GM20431 (cell line): ENCODE data around the gene RASGRP3.

Source experiments
- in situ Hi-C: fragments of 300-500 bp; cut with MseI, MboI; formaldehyde crosslinking; loops from one replicate; pipeline ENCODE4 v1.15.0; 2020; ENCODE audit warnings: low sequenced_read_pairs; ENCODE audit not compliant: unreplicated experiment

Gene RASGRP3

DNA sequence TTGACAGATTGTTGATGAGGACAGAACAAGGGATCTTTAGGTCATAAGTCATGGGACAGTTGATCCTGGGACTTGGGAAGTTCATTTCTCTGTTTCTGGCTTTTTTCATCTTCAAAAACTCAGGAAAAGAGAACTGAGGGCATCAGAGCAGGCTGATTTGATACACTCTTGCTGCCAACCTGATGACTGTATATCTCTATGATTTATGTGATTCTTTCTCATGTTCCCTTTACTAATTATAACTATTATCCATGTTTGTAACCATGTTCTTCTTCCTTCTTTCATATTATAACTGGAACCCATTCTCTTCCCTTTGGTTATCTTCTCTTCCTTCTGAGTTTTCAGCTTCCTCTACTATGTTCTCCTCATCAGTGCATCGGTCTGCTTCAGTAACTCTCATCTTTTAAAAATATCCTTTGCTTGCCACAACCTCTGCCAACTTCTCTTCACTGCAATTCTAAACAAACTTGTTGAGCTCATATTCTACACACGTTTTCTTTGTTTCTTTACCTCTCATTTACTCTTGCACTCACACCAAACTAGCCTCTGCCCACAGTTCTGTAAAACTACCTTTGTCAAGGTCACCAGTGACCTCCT, 13.5 kb downstream of the RASGRP3 start:
- in situ Hi-C loops, result no loop called here

DNA sequence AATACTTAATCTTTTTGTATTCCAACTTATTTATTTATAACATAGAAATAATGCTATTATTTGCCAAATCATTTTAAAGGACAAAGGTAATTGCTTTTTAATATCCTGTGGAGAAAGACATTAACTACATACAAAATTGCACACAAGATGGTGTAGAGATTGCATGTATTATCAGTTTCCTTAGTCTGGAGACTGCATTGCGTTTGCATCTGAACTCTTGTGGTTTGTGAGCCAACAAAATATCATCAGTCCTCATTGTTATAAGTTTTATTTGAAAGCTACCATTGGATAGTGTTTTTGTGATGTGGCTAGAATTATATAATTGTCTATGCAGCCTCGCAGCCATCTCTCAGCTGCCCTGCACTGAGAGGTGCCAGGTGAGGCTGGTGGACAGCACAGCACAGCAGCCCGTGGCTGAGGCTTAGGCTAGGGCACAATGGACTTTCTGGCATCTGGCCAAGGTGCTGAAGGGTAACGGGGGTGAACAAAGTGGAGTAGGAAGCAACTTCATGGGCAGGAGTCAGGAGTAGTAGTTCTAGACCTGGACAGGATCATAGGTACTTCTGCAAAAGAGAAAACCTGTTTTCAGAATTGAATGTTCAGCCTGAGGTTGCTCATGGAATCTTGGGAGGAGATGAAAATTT, 15.1 kb downstream of the RASGRP3 start:
- in situ Hi-C loops, result no loop called here

DNA sequence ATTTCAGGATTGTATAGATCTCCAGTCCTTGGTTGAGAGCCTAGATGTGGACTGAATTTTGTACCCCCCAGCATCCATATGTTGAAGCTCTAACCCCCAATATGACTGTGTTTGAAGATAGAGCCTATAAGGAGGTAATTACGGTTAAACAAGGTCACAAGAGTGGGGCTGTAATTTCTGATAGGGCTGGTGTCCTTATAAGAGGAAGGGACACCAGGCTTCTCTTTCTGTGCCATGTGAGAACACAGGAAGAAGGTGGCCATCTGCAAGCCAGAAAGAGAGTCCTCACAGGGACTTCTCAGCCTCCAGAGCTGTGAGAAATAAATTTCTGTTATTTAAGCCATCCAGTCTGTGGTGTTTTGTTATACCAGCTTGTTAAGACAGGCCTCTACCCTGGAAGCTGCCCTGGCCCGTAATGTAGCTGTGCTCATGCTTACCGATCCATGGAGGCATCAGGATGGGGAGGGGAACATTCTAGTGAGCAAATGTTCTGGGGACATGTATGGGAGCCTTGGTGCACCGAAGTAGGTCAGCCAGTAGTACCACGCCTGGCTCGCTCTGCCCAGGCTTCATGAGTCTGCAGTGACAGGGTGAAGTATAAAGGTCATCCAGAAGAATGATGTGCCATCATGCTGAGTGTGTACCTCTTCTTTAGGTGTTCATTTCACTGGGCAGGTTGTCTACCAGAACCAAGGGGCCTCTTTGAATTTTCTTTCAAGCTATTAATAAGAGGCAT, 16.1 kb downstream of the RASGRP3 start:
- in situ Hi-C loops, result no loop called here

DNA sequence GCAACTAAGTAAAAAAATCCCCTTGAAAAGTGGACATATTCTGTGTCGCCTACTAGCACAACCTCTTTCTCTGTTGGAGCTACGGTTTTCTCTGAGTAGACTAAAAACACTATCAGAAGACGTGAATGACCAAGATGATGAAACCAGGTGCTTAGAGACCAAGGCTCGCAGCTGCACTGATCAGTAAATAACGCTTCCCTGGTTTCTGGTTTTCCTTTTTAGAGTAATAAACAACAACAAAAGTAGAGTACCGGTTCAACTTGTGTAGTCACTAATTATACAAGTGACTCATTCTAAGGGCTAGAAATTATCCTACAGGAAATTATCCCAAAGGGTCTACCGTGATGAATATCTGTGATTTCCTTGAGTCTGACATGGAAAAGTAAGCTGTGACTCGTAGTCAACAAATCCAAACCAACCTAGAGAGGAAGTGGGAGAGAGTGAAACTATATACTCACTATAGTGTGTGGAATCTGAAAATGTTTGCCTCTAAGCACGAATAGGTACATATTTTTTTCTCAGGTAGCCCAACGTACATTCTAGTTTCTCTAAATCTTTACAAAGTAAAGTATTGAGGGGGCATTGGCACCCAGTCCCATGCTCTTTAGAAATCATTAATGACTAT, 17.8 kb downstream of the RASGRP3 start:
- in situ Hi-C loops, result no loop called here

DNA sequence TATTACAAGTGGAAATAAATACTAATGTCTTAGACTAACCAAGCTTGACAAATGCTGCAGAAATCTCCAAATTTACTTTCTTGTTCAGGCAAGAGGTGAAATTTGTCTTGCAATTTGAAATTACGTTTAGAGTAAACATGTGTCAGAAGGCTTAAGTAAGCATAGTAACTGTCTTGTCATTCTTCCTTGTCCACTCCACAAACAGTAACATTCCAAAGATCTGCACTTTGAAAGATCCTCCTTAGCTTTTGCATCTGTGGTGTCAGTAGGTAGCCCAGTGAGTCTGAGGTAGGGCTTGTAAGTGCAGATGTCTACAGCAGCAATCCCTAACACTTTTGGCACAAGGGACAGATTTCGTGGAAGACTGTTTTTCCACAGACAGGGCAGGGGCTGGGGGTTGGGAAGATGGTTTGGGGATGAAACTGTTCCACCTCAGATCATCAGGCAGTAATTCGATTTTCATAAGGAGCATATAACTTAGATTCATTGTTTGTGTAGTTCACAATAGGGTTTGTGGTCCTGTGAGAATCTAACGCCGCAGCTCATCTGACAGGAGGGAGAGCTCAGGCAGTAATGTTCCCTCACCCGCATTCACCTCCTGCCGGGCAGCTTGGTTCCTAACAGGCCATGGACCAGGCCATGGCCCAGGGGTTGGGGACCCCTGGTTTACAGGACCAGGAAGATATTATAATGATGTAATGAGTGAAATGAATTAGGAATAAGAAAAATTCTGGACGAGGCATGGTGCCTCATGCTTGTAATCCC, 18.6 kb downstream of the RASGRP3 start:
- in situ Hi-C loops, result no loop called here

DNA sequence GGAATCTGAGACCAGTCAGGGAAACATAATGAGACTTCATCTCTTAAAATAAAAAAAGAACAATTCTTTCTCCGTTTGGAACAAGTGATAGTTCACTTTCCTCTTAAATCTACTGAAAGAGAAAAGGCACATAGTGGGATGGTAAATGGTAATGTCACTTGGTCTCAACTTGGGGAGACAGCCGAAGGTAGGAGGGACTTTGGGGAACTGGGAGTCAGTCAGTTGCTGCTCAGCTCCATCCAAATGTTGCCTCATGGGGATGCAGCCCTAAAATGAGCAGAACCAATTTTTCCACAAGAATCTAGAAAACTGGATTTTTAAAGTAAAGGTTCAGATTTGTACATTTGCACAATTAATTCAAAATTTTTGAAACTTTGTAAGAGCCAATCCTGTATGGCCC, 19.2 kb downstream of the RASGRP3 start:
- in situ Hi-C loops, result no loop called here

DNA sequence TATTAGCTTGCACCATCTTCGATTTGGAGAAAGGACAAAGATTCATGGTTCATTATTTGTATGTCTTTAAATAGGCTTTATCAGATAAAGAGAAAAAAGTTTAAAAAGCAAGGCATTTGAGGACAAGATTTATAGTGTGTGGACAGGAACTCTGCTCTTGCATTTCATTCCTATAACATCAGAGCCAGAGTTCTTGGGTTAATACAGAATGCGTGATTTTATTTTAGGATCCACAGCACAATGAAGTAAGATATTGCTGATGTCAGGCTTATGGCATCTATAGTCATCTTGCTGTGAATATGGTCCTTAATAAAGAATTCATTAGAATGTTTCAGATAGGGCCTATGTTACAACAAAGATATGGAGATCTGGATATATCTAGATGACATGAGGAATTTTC, 19.7 kb downstream of the RASGRP3 start:
- in situ Hi-C loops, result no loop called here

DNA sequence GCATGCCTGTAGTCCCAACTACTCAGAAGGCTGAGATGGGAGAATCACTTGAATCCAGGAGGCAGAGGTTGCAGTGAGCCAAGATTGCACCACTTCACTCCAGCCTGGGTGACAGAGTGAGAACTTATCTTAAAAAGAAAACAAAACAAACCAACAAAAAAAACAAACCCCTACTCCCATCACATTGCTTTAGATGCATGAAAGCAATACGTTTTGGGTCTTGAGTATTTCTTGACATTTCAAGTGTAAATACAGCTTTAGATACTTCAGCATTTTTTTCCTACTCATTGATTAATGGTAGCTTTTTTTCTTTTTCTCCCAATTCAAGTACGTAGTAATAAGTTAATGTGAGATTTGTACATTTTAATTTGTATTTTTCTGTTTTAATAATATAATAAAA, 20.3 kb downstream of the RASGRP3 start:
- in situ Hi-C loops, result no loop called here

DNA sequence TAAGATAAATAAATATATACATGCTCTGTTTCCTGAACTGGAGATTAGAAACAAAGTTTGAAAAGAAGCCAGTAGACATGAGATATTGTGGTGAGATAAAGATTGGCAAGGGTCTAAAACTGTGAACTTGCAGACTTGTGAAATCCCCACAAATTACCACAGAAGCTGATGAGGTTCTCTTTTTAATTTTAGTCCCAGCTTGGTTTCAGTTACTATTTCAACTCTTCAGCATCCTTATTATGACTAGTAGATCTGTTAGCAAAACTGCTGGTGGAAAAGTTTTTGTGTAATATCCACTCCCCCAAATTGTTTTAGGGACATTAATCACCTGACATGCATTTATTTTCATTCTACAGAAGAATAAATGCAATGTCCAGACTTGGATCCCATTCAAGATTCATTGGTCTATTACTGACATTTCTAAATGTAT, 20.8 kb downstream of the RASGRP3 start:
- in situ Hi-C loops, result no loop called here

DNA sequence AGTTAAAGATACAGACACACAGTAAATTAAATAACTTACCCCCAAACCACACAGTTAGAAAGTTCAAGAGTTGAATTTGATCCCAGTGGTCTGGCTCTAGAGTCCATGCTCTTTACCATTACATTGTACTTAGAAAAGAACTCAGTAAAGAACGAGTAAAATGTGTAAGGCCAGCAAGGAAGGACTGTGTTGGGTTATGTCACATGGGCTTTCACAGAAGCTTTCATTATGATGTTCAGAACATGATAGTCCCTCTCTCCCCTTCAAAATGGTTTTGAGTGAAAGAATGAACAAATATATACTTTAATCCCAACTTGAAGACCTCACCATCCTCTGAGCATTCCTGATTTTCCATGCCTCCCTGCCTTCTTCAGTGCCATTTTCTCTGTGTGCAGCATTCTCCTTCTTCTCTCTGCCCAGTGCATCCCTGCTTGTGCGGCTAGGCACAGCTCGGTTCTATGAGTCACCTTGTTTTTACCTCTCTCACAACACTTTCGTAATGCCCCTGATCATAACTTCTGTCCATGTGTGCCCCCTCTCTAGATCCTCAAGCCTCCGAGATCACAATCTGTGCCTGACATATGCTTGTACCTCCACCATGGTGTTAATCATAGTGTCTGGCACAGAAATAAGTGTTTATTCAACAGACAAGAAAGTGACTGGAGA, 22.0 kb downstream of the RASGRP3 start:
- in situ Hi-C loops, result no loop called here

DNA sequence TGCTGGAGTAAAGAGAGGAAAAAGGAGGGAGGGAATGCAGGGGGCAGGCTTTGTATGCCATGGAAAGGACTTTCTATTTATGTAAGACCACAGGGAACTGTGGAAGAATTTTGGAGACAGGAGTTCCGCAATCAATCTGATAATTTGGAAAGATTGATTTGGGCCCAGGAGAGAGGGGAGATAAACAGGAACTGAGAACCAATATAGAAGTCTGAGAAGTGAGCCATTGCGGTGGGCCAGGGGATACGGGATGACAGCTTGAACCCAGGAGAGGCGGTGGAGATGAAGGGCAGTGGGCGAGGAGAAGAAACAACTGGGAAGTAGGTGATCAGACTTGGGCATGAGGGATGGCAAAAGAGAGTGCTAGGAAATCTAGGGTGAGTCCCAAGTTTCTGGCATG, 23.7 kb downstream of the RASGRP3 start:
- in situ Hi-C loops, result no loop called here

DNA sequence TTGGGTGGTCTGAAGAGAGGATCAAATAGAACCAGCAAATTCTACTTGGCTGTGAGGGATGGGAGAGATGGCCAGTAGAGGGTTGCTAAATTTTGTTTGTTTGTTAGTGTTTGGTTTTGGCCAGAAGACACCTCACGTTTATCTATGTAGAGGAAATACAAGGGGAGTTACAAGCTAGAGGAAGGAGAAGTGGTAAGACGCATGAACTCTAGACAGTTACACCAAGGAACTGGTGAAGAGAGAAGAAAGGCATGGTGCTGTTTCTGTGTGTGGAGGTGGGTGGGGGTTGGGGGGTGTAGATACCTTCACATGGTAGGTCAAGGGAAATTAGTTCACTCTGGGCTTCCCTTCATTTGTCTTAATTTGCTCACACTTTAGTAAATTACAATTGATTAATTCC, 25.6 kb downstream of the RASGRP3 start:
- in situ Hi-C loops, result no loop called here

DNA sequence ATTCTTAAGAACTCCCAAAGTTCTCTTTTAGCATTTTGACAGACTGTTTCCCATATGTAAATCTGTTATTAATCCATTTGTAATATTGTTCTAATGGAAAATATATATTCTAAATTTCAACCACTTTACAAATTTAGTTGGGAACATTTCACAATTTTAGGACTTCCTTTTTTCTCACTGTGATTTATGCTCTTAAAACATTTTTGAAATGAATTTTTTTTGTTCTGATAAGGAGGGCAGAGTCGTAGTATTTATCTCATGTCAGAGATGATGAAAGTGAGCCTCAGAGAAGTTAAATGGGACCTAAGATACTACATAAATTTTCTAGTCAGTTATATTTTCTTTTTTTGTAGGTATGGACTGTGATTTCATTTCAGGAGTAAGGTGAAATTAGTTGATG, 26.6 kb downstream of the RASGRP3 start:
- in situ Hi-C loops, result no loop called here

DNA sequence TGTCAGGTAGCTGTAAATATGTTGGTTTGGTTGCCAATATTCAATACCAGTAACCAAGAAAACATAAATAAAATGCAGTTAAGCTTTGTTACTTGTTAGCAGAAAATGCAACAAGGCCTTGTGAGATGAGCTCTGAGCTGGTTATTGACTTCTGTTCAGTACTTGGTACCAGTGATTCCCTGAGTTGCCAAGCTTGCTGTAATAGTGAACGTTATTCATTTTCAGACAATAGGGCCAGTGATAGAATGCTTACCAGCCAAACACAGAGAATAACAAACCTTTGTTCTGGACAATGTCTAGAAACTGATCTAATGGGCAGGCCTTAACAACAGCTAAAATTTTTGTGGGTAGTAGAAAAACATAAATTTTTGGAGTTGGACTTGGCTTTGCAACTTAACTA, 29.5 kb downstream of the RASGRP3 start:
- in situ Hi-C loops, result no loop called here

DNA sequence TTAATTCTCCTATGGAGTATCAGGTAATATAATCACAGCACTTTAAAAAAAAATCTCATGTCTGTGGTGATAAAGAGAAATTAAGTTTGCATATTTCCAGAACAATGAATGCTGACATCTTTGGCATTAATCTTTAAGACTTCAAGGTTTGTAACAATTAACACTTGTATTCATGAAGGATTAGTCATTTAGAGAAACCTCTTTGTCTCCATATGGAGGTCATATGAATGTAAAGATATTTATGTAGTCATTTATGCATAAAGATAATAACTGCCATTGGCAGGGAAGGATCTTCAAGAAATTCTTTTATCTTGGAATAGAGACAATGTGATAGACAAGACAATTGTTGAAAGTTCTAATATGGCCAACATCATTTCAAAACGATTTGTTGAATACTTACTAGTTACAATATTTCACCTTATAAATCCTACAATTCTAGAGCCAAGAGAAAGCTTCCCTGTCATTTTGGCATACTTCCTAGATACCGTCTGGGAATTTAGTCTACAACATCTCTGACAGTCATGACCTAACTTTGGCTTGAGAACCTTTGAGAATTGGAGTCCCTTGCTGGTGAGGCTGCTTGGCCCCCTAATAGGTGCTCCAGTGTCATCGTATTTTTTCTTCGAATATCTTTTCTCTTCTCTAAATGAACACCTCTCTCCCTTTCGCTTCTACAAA, 33.6 kb downstream of the RASGRP3 start:
- in situ Hi-C loops, result no loop called here

DNA sequence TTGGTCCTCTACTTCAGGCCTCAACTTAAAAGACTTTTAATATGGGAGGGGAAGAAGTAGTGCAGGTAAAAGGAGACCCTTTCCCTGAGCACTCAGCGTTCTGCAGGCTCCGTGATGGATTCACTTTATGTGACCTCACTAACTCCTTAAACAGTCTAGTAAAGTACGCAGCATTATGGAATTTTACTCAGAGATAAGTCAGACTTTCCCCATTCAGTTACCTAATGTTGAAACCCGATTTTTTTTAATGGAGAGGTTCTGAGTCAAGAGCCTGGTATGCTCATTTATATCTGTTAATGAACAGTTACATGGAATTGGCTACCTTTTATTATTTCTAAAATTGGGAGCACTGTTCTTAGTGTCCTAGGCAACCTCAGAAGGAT, 34.1 kb downstream of the RASGRP3 start:
- in situ Hi-C loops, result no loop called here

DNA sequence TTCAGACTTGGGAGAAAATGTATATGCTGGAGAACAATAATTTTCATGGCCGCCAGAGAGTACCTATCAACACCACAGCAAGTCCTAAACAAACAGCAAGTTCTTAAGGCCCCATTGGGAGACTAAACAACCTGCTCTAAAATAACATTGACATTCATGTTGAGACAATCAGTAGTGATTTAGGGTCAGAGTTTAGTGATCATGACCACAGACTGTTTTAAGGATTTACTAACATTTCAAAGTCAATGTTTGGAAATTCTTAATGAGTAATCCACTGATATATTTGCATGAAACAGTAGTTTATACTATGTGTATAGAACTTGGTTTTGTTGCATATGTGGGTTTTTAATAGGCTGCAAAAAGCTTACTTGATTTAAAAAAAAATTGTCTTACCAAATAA, 34.7 kb downstream of the RASGRP3 start:
- in situ Hi-C loops, result no loop called here

DNA sequence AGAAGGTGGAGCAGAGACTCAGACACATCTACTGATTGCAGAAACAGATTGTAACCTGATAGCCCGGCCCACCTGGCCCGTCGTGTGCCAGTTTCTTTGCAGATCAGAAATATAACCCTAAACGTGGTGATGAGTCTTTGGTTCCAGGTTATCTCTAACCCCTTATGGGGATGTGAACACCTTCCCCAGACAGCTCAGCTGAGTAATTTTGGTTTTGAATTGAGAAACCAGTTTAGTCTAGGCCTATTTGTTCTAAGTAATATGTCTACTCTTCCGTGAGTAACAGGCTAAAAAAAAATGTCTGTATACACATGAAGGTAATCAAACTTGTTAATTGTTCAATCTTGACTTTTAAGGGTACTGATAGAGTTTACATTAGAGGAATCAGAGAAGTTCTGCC, 35.7 kb downstream of the RASGRP3 start:
- in situ Hi-C loops, result no loop called here

DNA sequence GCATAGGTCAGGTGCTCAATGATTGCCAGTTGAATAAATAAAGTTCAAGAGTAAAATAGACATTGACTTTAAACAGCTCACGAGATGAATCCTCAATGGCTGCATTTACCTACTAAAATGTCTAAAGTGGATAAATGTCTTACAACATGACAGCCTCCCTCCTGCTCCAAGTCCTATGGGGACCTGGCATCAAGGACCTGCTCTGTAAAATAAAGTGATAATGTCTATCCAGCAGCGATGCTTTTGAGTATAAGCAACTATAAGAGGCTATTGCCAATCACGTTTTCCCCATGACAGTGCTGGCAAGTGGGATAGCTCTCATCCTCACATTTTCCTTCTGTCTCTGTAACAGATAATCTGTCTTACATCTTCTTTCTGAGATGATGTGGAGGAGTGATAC, 37.0 kb downstream of the RASGRP3 start:
- in situ Hi-C loops, result no loop called here
